22Rv1 (cell line): ENCODE measurements around the gene NRARP.

ENCODE experiments used
- H3K27ac ChIP-seq: fragments of 450-650 bp; 2 replicates; pipeline ENCODE4 v1.5.1; 2017
- CTCF ChIP-seq: fragments of 450-650 bp; IDR thresholded peaks from 2 replicates; pipeline ENCODE4 v1.5.1; 2017; ENCODE audit warnings: mild to moderate bottlenecking
- ZFX ChIP-seq: fragments of 450-650 bp; IDR thresholded peaks from 2 replicates; pipeline ENCODE4 v1.6.1; 2017; ENCODE audit warnings: antibody characterized with exemption, borderline replicate concordance

The NRARP gene

GRCh38 chr9:137315581-137316011, 13.5 kb upstream of the NRARP start:
- TF ChIP-seq ZFX (no peak), CTCF (no peak)

GRCh38 chr9:137314561-137315560, 12.8 kb upstream of the NRARP start:
- peak overlapping the region; percentile 81 for H3K27ac ChIP-seq
- TF ChIP-seq ZFX (no peak), CTCF (no peak)

More at GRCh38 chr9:137315581-137316011, 13.5 kb upstream of the NRARP start:
- peak overlapping the region; percentile 81 for H3K27ac ChIP-seq

GRCh38 chr9:137313956-137314560, 12.0 kb upstream of the NRARP start:
- TF ChIP-seq ZFX (no peak), CTCF (no peak)
- peak overlapping the region; percentile 25; the same call in 1 of the 2 replicates for H3K27ac ChIP-seq

- TF ChIP-seq ZFX = no peak
- TF ChIP-seq CTCF = no peak
- H3K27ac ChIP-seq = peak overlapping the region; percentile 25; the same call in 1 of the 2 replicates
These were observed 11.4 kb upstream of the NRARP start for GRCh38 chr9:137313326-137313936.

- 0 out of 2 replicates have a peak overlapping the region, but pooled peaks have one; percentile 25 for H3K27ac ChIP-seq
- TF ChIP-seq CTCF = no peak
- no peak for TF ChIP-seq ZFX
These were observed 10.8 kb upstream of the NRARP start for GRCh38 chr9:137312852-137313325.

- no peak for TF ChIP-seq CTCF
- TF ChIP-seq ZFX = no peak
- peak overlapping the region; percentile 69 for H3K27ac ChIP-seq
These were observed 10.1 kb upstream of the NRARP start for GRCh38 chr9:137311986-137312851.
